Measurements from ENCODE around the gene PPP2R5E. TPM values are rescaled to one million over a fixed set of nuclear protein-coding genes. Genes with fewer than 3 reads are reported as not detected.
"Not testable (repeated sequence)": the region's sequence is repeated elsewhere in the genome, so short reads cannot be mapped to it uniquely, and the experiment has no call there.

PPP2R5E gene
- total and polyA plus RNA-seq, 2 of the 8 experiments (the other 6 are each of a cell fraction or from before 2014, with no cell fraction given) = 6.8 to 64.6 TPM

GRCh38 chr14:63523735-63524426, 19.3 kb downstream of the PPP2R5E start (continued):
- no peak for TF ChIP-seq CTCF (IDR thresholded peaks at IDR 0.05; ENCODE audit: control extremely low read depth in 1 of 3, insufficient read depth in 1 of 3, low read depth in 1 of 3, low read length in 3 of 3)
- TF ChIP-seq RBBP5 (IDR thresholded peaks at IDR 0.05; ENCODE audit: borderline replicate concordance, low read depth, low read length) = no peak
- no peak for TF ChIP-seq EZH2 (IDR thresholded peaks at IDR 0.05; ENCODE audit: low read depth, low read length, severe bottlenecking)
- no peak for TF ChIP-seq TAF7 (optimal IDR thresholded peaks at IDR 0.05; ENCODE audit: borderline replicate concordance, low read depth, low read length)
- no peak for TF ChIP-seq HDAC2 (IDR thresholded peaks at IDR 0.05; ENCODE audit: borderline replicate concordance in 1 of 2, low read depth in 2 of 2, low read length in 2 of 2)
- no peak for TF ChIP-seq TEAD4 (IDR thresholded peaks at IDR 0.05; ENCODE audit: low read depth, low read length)

GRCh38 chr14:63522511-63522910, 20.7 kb downstream of the PPP2R5E start:
- FAIRE-seq; H3K4ac ChIP-seq (replicated peaks; ENCODE audit: insufficient read length, low read depth, low read length); H4K5ac ChIP-seq (ENCODE audit: insufficient read length, low read depth, low read length); H2BK5ac ChIP-seq (ENCODE audit: low read depth, low read length); H3K36me3 ChIP-seq (ENCODE audit: control insufficient read depth in 2 of 4, insufficient read depth in 4 of 4, low read length in 3 of 4); H2BK15ac ChIP-seq (ENCODE audit: low read length); H3K4me3 ChIP-seq (ENCODE audit: extremely low read depth in 1 of 4, insufficient read depth in 2 of 4, low read depth in 3 of 4, low read length in 4 of 4); H3K9ac ChIP-seq (replicated peaks in 1 of 4; ENCODE audit: extremely low read depth in 1 of 4, low read depth in 3 of 4, low read length in 3 of 4); H4K91ac ChIP-seq (replicated peaks; ENCODE audit: insufficient read length, low read length); H3K79me1 ChIP-seq (ENCODE audit: low read depth, low read length); H3K27me3 ChIP-seq (replicated peaks in 1 of 4; ENCODE audit: control insufficient read depth in 3 of 4, extremely low read depth in 1 of 4, insufficient read depth in 3 of 4, low read length in 3 of 4); H2AK5ac ChIP-seq (ENCODE audit: low read depth, low read length); H4K20me1 ChIP-seq (replicated peaks in 1 of 2; ENCODE audit: control insufficient read depth in 1 of 2, insufficient read depth in 2 of 2, low read length in 2 of 2); DNase-seq (ENCODE audit: low read depth in 1 of 2, low spot score in 2 of 2); H3K23me2 ChIP-seq (ENCODE audit: low read depth, low read length); H3K4me2 ChIP-seq (ENCODE audit: insufficient read depth in 1 of 2, low read depth in 2 of 2, low read length in 2 of 2); H3K9me3 ChIP-seq (ENCODE audit: insufficient read depth in 2 of 2, low read depth in 1 of 2, low read length in 1 of 2); H3K14ac ChIP-seq (ENCODE audit: insufficient read length); H2BK120ac ChIP-seq (replicated peaks; ENCODE audit: low read depth, low read length); H2AFZ ChIP-seq (ENCODE audit: low read length); H3K23ac ChIP-seq (ENCODE audit: insufficient read length); CTCF ChIA-PET (ENCODE audit: partially characterized antibody); POLR2A ChIA-PET (ENCODE audit: partially characterized antibody); H3K27ac ChIP-seq (ENCODE audit: low read depth, low read length); H2BK12ac ChIP-seq (ENCODE audit: low read depth, low read length); H3K18ac ChIP-seq (ENCODE audit: extremely low read depth, low read length); H4K8ac ChIP-seq (ENCODE audit: extremely low read depth, insufficient read depth, low read length); H3K56ac ChIP-seq (replicated peaks; ENCODE audit: insufficient read length, low read depth, low read length); H2BK20ac ChIP-seq (ENCODE audit: low read length); H3K4me1 ChIP-seq (replicated peaks in 1 of 4; ENCODE audit: control insufficient read depth in 3 of 4, insufficient read depth in 4 of 4, low read length in 3 of 4): not testable (repeated sequence)
- peaks cover 0 to 57% of the 10 kb centered on the region in 2 experiments; a peak in 3 of 4 replicates for H3K79me2 ChIP-seq (ENCODE audit: control insufficient read depth in 1 of 2, insufficient read depth in 2 of 2, low read length in 2 of 2)
- no CpG with 5 or more reads among the region's 41 CpGs for WGBS, 2 experiments (ENCODE audit: extremely low coverage in 1 of 2, insufficient coverage in 1 of 2, insufficient read length in 1 of 2, insufficient replicate concordance in 2 of 2, low coverage in 1 of 2, low lambda C conversion rate in 2 of 2, missing lambda C conversion rate in 1 of 2)

All from H1 (cell line).